ENCODE measurements around the gene EFR3B. TPM values are rescaled to one million over a fixed set of nuclear protein-coding genes. Genes with fewer than 3 reads are reported as not detected.
A peak's percentile ranks its signal among the peaks of the same experiment; 100 is the strongest.

Gene EFR3B
- polyA plus RNA-seq, 2 of the 4 experiments (the other 2 are of a cell fraction) = 6.5 to 12.5 TPM

GRCh38 chr2:25177211-25177611, 135.3 kb downstream of the EFR3B start:
- ChIA-PET POLR2A (no interaction called here), CTCF (interaction anchor here (1.0 to 4.9 kb wide), 4 partner anchors 8 to 19 kb away, joined by 3 to 21 read pairs (median 8); no protein-coding TSS in a partner anchor)
- ATAC-seq (no peak), DNase-seq (ENCODE audit: low read depth in 1 of 2, low spot score in 1 of 2) (no peak), FAIRE-seq (no peak)
- Histone ChIP-seq H3K4me3 (no peak overlapping the region), H3K9me3 (0 out of 3 replicates have a peak, but pooled peaks cover 2% of the 10 kb centered on the region), H3K4me2 (no peak overlapping the region), H3K27ac (no peak overlapping the region), H3K4me1 (no peaks in the 10 kb centered on the region)
- 82% methylated on average over 8 of the region's 8 CpGs for WGBS (ENCODE audit: missing lambda C conversion rate)
- TF ChIP-seq PHF8 (IDR thresholded peaks at IDR 0.05; ENCODE audit: borderline replicate concordance, low read depth) (no peak), RNF2 (IDR thresholded peaks at IDR 0.05; ENCODE audit: borderline replicate concordance, low read depth) (no peak), MAZ (IDR thresholded peaks at IDR 0.05; ENCODE audit: borderline replicate concordance, low read depth, low read length) (no peak), NR3C1 (IDR thresholded peaks at IDR 0.05) (no peak), POLR2AphosphoS2 (conservative IDR thresholded peaks at IDR 0.05; ENCODE audit: low read length) (no peak), EHF (CRISPR knock-in tag; IDR thresholded peaks at IDR 0.05) (no peak), HOXA7 (CRISPR knock-in tag; IDR thresholded peaks at IDR 0.05) (no peak), RAD21 (conservative IDR thresholded peaks at IDR 0.05 in 1 of 2, IDR thresholded peaks at IDR 0.05 in 1 of 2) (no peak), ZSCAN20 (CRISPR knock-in tag; IDR thresholded peaks at IDR 0.05) (no peak), GATA3 (IDR thresholded peaks at IDR 0.05; ENCODE audit: borderline replicate concordance) (no peak), HEYL (CRISPR knock-in tag; IDR thresholded peaks at IDR 0.05) (no peak), ZNF302 (CRISPR knock-in tag; IDR thresholded peaks at IDR 0.05) (no peak), NPAS2 (CRISPR knock-in tag; IDR thresholded peaks at IDR 0.05; ENCODE audit: borderline replicate concordance) (no peak)

GRCh38 chr2:25178976-25179375, 137.1 kb downstream of the EFR3B start:
- TF ChIP-seq RNF2 (IDR thresholded peaks at IDR 0.05; ENCODE audit: borderline replicate concordance, low read depth) (no peak), KDM1A (IDR thresholded peaks at IDR 0.05; ENCODE audit: low read depth) (no peak), RCOR1 (IDR thresholded peaks at IDR 0.05; ENCODE audit: low read depth, low read length) (no peak), CHD4 (IDR thresholded peaks at IDR 0.05; ENCODE audit: borderline replicate concordance) (no peak), HOXA7 (CRISPR knock-in tag; IDR thresholded peaks at IDR 0.05) (no peak), ESRRA (IDR thresholded peaks at IDR 0.05; ENCODE audit: borderline replicate concordance, low read length) (no peak), HOXB13 (CRISPR knock-in tag; IDR thresholded peaks at IDR 0.05; ENCODE audit: low read depth) (no peak), NPAS2 (CRISPR knock-in tag; IDR thresholded peaks at IDR 0.05; ENCODE audit: borderline replicate concordance) (no peak), RARB (CRISPR knock-in tag; IDR thresholded peaks at IDR 0.05) (no peak), CBX8 (IDR thresholded peaks at IDR 0.05) (no peak), JUN (IDR thresholded peaks at IDR 0.05) (no peak), TFCP2L1 (CRISPR knock-in tag; IDR thresholded peaks at IDR 0.05) (no peak), CHD2 (IDR thresholded peaks at IDR 0.05; ENCODE audit: low read length, partially characterized antibody) (no peak)
- TF ChIP-seq, protein P1, sequence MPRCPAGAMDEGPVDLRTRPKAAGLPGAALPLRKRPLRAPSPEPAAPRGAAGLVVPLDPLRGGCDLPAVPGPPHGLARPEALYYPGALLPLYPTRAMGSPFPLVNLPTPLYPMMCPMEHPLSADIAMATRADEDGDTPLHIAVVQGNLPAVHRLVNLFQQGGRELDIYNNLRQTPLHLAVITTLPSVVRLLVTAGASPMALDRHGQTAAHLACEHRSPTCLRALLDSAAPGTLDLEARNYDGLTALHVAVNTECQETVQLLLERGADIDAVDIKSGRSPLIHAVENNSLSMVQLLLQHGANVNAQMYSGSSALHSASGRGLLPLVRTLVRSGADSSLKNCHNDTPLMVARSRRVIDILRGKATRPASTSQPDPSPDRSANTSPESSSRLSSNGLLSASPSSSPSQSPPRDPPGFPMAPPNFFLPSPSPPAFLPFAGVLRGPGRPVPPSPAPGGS (IDR thresholded peaks at IDR 0.05) = no peak
- TF ChIP-seq, protein P2, sequence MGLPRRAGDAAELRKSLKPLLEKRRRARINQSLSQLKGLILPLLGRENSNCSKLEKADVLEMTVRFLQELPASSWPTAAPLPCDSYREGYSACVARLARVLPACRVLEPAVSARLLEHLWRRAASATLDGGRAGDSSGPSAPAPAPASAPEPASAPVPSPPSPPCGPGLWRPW (IDR thresholded peaks at IDR 0.05) = no peak
- TF ChIP-seq, protein P3, sequence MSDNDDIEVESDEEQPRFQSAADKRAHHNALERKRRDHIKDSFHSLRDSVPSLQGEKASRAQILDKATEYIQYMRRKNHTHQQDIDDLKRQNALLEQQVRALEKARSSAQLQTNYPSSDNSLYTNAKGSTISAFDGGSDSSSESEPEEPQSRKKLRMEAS (IDR thresholded peaks at IDR 0.05) = no peak
- TF ChIP-seq, protein P4, sequence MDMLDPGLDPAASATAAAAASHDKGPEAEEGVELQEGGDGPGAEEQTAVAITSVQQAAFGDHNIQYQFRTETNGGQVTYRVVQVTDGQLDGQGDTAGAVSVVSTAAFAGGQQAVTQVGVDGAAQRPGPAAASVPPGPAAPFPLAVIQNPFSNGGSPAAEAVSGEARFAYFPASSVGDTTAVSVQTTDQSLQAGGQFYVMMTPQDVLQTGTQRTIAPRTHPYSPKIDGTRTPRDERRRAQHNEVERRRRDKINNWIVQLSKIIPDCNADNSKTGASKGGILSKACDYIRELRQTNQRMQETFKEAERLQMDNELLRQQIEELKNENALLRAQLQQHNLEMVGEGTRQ (IDR thresholded peaks at IDR 0.05) = no peak
- CTCF ChIA-PET = interaction anchor here (1.2 to 4.9 kb wide), 4 partner anchors 9 to 17 kb away, joined by 3 to 21 read pairs (median 7); no protein-coding TSS in a partner anchor
- H3K27ac ChIP-seq = no peak overlapping the region
- DNase-seq (ENCODE audit: low read depth in 1 of 2, low spot score in 1 of 2) (no peak), ATAC-seq (peak in 1 of 2 experiments; percentile 31; a peak in 2 of 6 replicates), FAIRE-seq (no peak)
- 43% methylated on average over 10 of the region's 10 CpGs for WGBS (ENCODE audit: missing lambda C conversion rate)
- 0 out of 3 replicates have a peak, but pooled peaks cover 2% of the 10 kb centered on the region for H3K9me3 ChIP-seq
- POLR2A ChIA-PET = interaction anchor here (0.6 kb wide), 1 partner anchor 49 kb away, joined by 5 read pairs; no protein-coding TSS in a partner anchor
- H3K4me2 ChIP-seq = no peak overlapping the region
- H3K4me3 ChIP-seq = no peak overlapping the region
- no peaks in the 10 kb centered on the region for H3K4me1 ChIP-seq
